ENCODE results near the gene ZNF17. TPM values are rescaled to one million over a fixed set of nuclear protein-coding genes. Genes with fewer than 3 reads are reported as not detected.

The ZNF17 gene
- total RNA-seq, 1 donor from 2014 or later = 14.7 TPM

DNA sequence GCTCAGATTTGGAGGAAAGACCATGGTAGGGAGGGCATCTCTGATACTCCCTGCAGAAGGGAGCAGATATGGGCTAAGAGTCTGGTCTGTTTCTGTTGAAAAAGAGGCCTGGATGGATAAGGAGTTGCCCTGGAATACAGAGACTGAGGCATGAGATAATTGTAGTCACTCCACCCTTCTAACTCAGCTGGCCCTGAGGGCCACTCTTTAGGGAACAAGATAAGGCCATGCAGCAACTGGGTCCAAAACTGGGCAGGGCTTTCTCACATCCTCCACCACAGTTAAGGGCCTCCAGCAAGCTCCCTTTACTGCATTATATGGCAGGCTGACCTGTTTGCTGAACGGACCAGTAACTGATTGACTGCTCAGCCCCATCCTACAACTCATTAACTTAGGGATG, 25.5 kb downstream of the ZNF17 start:
- H3K4me1 Mint-ChIP-seq (ENCODE audit: low read depth) = peaks cover 20% of the 10 kb centered on the region
- TF ChIP-seq, protein P1, sequence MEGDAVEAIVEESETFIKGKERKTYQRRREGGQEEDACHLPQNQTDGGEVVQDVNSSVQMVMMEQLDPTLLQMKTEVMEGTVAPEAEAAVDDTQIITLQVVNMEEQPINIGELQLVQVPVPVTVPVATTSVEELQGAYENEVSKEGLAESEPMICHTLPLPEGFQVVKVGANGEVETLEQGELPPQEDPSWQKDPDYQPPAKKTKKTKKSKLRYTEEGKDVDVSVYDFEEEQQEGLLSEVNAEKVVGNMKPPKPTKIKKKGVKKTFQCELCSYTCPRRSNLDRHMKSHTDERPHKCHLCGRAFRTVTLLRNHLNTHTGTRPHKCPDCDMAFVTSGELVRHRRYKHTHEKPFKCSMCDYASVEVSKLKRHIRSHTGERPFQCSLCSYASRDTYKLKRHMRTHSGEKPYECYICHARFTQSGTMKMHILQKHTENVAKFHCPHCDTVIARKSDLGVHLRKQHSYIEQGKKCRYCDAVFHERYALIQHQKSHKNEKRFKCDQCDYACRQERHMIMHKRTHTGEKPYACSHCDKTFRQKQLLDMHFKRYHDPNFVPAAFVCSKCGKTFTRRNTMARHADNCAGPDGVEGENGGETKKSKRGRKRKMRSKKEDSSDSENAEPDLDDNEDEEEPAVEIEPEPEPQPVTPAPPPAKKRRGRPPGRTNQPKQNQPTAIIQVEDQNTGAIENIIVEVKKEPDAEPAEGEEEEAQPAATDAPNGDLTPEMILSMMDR (IDR thresholded peaks at IDR 0.05; ENCODE audit: unreplicated experiment) = no peak
- no peak for DNase-seq (ENCODE audit: low spot score, unreplicated experiment)
- H3K36me3 Mint-ChIP-seq (ENCODE audit: insufficient read depth) = peaks cover 36% of the 10 kb centered on the region
- H3K27me3 Mint-ChIP-seq = no peaks in the 10 kb centered on the region
- H3K27ac Mint-ChIP-seq = peak overlapping the region; percentile 98
- H3K9me3 Mint-ChIP-seq (ENCODE audit: low read depth) = peaks cover 17% of the 10 kb centered on the region
- H3K4me3 Mint-ChIP-seq (ENCODE audit: low read depth) = peak overlapping the region; percentile 95

DNA sequence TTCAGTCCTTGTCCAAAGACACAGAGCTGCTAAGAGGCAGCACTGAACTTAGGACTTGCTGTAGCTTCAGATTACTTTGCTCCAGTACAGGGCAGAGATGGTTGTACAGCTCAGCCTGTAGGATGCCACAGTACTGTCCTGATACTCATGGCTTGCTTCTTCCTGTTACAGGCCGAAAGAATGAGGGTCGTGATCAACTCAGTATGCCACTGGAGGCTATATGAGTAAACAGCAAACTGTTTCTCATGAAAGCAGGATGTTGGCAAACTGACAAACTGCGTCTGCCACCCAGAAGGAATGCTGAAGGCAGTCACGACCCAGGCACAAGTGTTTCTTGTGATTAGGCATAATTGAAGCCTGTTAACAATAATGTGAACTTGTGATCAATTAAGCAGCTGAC, 27.0 kb downstream of the ZNF17 start:
- H3K36me3 Mint-ChIP-seq (ENCODE audit: insufficient read depth) = peaks cover 51% of the 10 kb centered on the region
- no peaks in the 10 kb centered on the region for H3K27me3 Mint-ChIP-seq
- no peak overlapping the region for H3K4me3 Mint-ChIP-seq (ENCODE audit: low read depth)
- TF ChIP-seq, protein P1 (IDR thresholded peaks at IDR 0.05; ENCODE audit: unreplicated experiment) = no peak
- H3K27ac Mint-ChIP-seq = no peak overlapping the region
- DNase-seq (ENCODE audit: low spot score, unreplicated experiment) = no peak
- H3K9me3 Mint-ChIP-seq (ENCODE audit: low read depth) = peaks cover 25% of the 10 kb centered on the region
- H3K4me1 Mint-ChIP-seq (ENCODE audit: low read depth) = peaks cover 20% of the 10 kb centered on the region

DNA sequence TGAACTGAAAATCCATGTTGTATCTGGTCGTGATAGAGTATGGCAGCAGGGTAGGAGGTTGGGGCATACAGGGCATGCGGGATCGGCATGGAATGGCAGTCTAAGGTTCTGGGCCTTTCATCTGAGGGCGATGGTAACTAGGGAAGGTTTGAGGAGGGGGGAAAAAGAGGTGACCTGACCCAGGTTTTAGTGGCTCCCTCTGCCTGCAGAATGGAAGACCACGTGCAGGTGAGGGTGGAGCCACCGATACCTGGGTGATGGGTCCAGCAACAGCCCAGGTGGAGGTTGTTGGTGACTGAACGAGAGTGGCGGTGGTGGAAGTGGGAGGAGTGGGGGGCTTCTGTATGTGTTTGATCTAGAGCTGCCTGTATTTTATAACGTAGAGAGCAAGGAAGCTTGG, 28.0 kb downstream of the ZNF17 start:
- TF ChIP-seq, protein P1 (IDR thresholded peaks at IDR 0.05; ENCODE audit: unreplicated experiment) = no peak
- Mint-ChIP-seq H3K4me3 (ENCODE audit: low read depth) (no peak overlapping the region), H3K27ac (peak overlapping the region; percentile 75), H3K36me3 (ENCODE audit: insufficient read depth) (peaks cover 58% of the 10 kb centered on the region), H3K4me1 (ENCODE audit: low read depth) (peaks cover 20% of the 10 kb centered on the region), H3K9me3 (ENCODE audit: low read depth) (peaks cover 30% of the 10 kb centered on the region), H3K27me3 (no peaks in the 10 kb centered on the region)
- no peak for DNase-seq (ENCODE audit: low spot score, unreplicated experiment)

DNA sequence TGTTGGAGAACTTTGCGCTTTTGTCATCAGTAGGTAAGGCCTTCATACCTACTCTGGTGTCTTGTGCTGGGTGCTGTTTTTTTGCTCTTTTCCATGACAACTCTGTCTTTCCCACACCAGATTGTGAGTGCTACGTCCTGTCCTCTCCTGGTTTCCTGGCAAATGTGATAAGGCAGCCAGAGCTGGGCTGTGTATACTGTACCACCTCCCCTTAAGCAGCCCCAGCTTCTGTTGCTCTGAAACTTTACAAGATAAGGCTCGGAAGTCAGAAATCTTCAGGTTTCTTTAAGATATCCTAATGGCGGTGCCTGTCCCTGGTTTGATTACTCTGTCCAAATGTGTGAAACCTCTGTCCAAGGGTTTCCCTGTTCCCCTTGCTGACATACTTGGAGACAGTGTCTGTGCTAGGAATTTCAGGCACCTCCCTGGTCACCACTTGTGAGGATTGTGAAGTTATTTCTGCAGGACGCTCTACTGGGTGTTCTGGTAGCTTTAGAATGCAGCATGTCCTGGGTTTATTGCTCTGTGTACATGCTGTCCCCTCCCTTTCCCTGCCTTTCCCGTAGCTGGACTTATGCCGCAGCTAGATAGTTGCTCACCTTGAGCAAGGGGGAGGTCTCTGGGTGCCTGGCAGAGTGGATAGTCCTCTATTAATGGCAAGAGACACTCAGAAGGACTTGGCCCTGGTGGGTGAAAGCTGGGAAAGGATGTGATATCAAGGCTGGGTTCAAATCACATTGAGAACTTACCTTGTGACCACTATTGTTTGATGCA, 31.2 kb downstream of the ZNF17 start:
- Mint-ChIP-seq H3K9me3 (ENCODE audit: low read depth) (peaks cover 35% of the 10 kb centered on the region), H3K27ac (no peak overlapping the region), H3K4me3 (ENCODE audit: low read depth) (no peak overlapping the region), H3K27me3 (no peaks in the 10 kb centered on the region), H3K36me3 (ENCODE audit: insufficient read depth) (peaks cover 75% of the 10 kb centered on the region), H3K4me1 (ENCODE audit: low read depth) (peaks cover 2% of the 10 kb centered on the region)
- TF ChIP-seq, protein P1 (IDR thresholded peaks at IDR 0.05; ENCODE audit: unreplicated experiment) = no peak
- no peak for DNase-seq (ENCODE audit: low spot score, unreplicated experiment)

DNA sequence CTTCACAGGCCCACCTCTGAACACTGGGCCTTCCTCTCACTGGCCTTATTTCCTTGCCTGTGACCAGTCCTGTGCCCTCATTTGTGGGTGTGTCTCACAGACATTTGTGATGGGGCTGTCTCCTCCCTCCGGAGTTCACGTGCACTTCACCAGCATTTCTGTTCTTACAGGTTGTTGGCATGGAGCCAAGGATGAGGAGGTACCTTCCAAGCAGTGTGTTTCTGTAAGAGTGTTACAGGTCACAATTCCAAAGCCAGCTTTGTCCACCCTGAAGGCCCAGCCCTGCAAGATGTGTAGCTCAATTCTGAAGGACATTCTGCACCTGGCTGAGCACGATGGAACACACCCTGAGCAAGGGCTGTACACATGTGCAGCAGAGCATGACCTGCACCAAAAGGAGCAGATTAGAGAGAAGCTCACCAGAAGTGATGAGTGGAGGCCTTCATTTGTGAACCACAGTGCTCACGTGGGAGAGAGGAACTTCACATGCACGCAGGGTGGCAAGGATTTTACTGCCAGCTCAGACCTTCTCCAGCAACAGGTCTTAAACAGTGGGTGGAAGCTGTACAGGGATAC, 32.2 kb downstream of the ZNF17 start:
- H3K36me3 Mint-ChIP-seq (ENCODE audit: insufficient read depth) = peaks cover 79% of the 10 kb centered on the region
- no peaks in the 10 kb centered on the region for H3K27me3 Mint-ChIP-seq
- DNase-seq (ENCODE audit: low spot score, unreplicated experiment) = no peak
- TF ChIP-seq, protein P1 (IDR thresholded peaks at IDR 0.05; ENCODE audit: unreplicated experiment) = no peak
- H3K27ac Mint-ChIP-seq = no peak overlapping the region
- peaks cover 2% of the 10 kb centered on the region for H3K4me1 Mint-ChIP-seq (ENCODE audit: low read depth)
- H3K4me3 Mint-ChIP-seq (ENCODE audit: low read depth) = no peak overlapping the region
- peaks cover 35% of the 10 kb centered on the region for H3K9me3 Mint-ChIP-seq (ENCODE audit: low read depth)
